Mesendoderm (in vitro differentiated cells): ENCODE data around the gene PROSER3.

ENCODE experiments used
- DNase-seq: peaks from one replicate; pipeline ENCODE4 v3.0.0; 2013
- H2AK5ac ChIP-seq: 2 replicates; pipeline ENCODE4 v1.6.1; 2013; ENCODE audit warnings: low read length, inconsistent platforms
- H2BK120ac ChIP-seq: 2 replicates; pipeline ENCODE4 v1.6.1; 2013; ENCODE audit warnings: low read depth, mild to moderate bottlenecking, low read length, moderate library complexity, mixed read lengths
- H2BK15ac ChIP-seq: replicated peaks from 2 replicates; pipeline ENCODE4 v1.6.1; 2013; ENCODE audit warnings: low read depth, mild to moderate bottlenecking, moderate library complexity
- H2BK5ac ChIP-seq: 2 replicates; pipeline ENCODE4 v1.6.1; 2013; ENCODE audit warnings: low read length, inconsistent platforms
- H3K18ac ChIP-seq: 2 replicates; pipeline ENCODE4 v1.6.1; 2013; ENCODE audit warnings: mild to moderate bottlenecking, low read length, mixed read lengths
- H3K23ac ChIP-seq: one replicate; pipeline ENCODE4 v1.6.1; 2013; ENCODE audit warnings: low read length
- H3K27ac ChIP-seq: 2 replicates; pipeline ENCODE4 v1.5.1; 2013; ENCODE audit warnings: low read depth, mild to moderate bottlenecking, inconsistent platforms, low read length, moderate library complexity
- H3K27me3 ChIP-seq: 2 replicates; pipeline ENCODE4 v1.6.1; 2013; ENCODE audit warnings: low read length, control low read depth, mild to moderate bottlenecking, inconsistent platforms; ENCODE audit not compliant: insufficient read depth, poor library complexity
- H3K36me3 ChIP-seq: 2 replicates; pipeline ENCODE4 v1.6.1; 2013; ENCODE audit warnings: low read length, inconsistent platforms; ENCODE audit not compliant: control insufficient read depth, insufficient read depth
- H3K4ac ChIP-seq: one replicate; pipeline ENCODE4 v1.6.1; 2013; ENCODE audit warnings: low read depth, mild to moderate bottlenecking, low read length, moderate library complexity
- H3K4me1 ChIP-seq: 2 replicates; pipeline ENCODE4 v1.6.1; 2013; ENCODE audit warnings: low read depth, low read length, inconsistent platforms; ENCODE audit not compliant: control insufficient read depth
- H3K4me2 ChIP-seq: 2 replicates; pipeline ENCODE4 v1.6.1; 2013; ENCODE audit warnings: low read length
- H3K4me3 ChIP-seq: 2 replicates; pipeline ENCODE4 v1.5.1; 2013; ENCODE audit warnings: mild to moderate bottlenecking, low read length
- H3K56ac ChIP-seq: one replicate; pipeline ENCODE4 v1.6.1; 2013; ENCODE audit warnings: low read length
- H3K79me1 ChIP-seq: 2 replicates; pipeline ENCODE4 v1.6.1; 2013; ENCODE audit warnings: low read length, inconsistent platforms
- H3K79me2 ChIP-seq: 2 replicates; pipeline ENCODE4 v1.6.1; 2013; ENCODE audit warnings: mild to moderate bottlenecking, low read length; ENCODE audit not compliant: control insufficient read depth, insufficient read depth
- H3K9ac ChIP-seq: 2 replicates; pipeline ENCODE4 v1.6.1; 2013; ENCODE audit warnings: low read length, inconsistent platforms
- H4K5ac ChIP-seq: one replicate; pipeline ENCODE4 v1.6.1; 2013; ENCODE audit warnings: low read length
- H4K8ac ChIP-seq: one replicate; pipeline ENCODE4 v1.6.1; 2013; ENCODE audit warnings: low read depth, mild to moderate bottlenecking, control low read depth, low read length, moderate library complexity
- WGBS: extraction: QIAGEN DNeasy Blood & Tissue Kit; methylation state at CpG from one replicate; pipeline ENCODE4 v1.1.7; 2013; ENCODE audit warnings: low lambda C conversion rate, missing lambda C conversion rate; ENCODE audit not compliant: insufficient coverage; ENCODE audit errors: extremely low coverage; 5-methylcytosine and 5-hydroxymethylcytosine counted together

PROSER3 gene

GRCh38 chr19:35730326-35730725 is 27.6 kb upstream of the PROSER3 start:
- no peak overlapping the region for H2BK120ac ChIP-seq
- no peak overlapping the region for H3K56ac ChIP-seq
- H3K79me1 ChIP-seq = no peaks in the 10 kb centered on the region
- H4K8ac ChIP-seq = no peak overlapping the region
- H3K27ac ChIP-seq = no peak overlapping the region
- no peak overlapping the region for H3K4me2 ChIP-seq
- H3K79me2 ChIP-seq = no peaks in the 10 kb centered on the region
- WGBS = no CpG with 5 or more reads among the region's 18 CpGs
- no peak overlapping the region for H3K4ac ChIP-seq
- H4K5ac ChIP-seq = no peak overlapping the region
- H2BK5ac ChIP-seq = no peak overlapping the region
- no peak overlapping the region for H2AK5ac ChIP-seq
- H2BK15ac ChIP-seq = no peak overlapping the region
- no peak overlapping the region for H3K4me3 ChIP-seq
- peaks cover 23% of the 10 kb centered on the region for H3K36me3 ChIP-seq
- no peaks in the 10 kb centered on the region for H3K27me3 ChIP-seq
- H3K4me1 ChIP-seq = no peaks in the 10 kb centered on the region
- no peak for DNase-seq
- H3K23ac ChIP-seq = no peak overlapping the region
- no peak overlapping the region for H3K9ac ChIP-seq
- no peak overlapping the region for H3K18ac ChIP-seq

GRCh38 chr19:35731353-35731752 is 26.6 kb upstream of the PROSER3 start:
- H3K79me2 ChIP-seq = no peaks in the 10 kb centered on the region
- no peak overlapping the region for H4K8ac ChIP-seq
- H3K23ac ChIP-seq = no peak overlapping the region
- DNase-seq = no peak
- no peak overlapping the region for H2BK15ac ChIP-seq
- no peak overlapping the region for H2BK5ac ChIP-seq
- H3K27me3 ChIP-seq = no peaks in the 10 kb centered on the region
- no peak overlapping the region for H3K4ac ChIP-seq
- no peak overlapping the region for H3K27ac ChIP-seq
- H3K79me1 ChIP-seq = no peaks in the 10 kb centered on the region
- H3K18ac ChIP-seq = no peak overlapping the region
- no peak overlapping the region for H2AK5ac ChIP-seq
- no peak overlapping the region for H3K56ac ChIP-seq
- no peak overlapping the region for H3K9ac ChIP-seq
- no peak overlapping the region for H3K4me3 ChIP-seq
- H3K4me1 ChIP-seq = no peaks in the 10 kb centered on the region
- peaks cover 20% of the 10 kb centered on the region for H3K36me3 ChIP-seq
- no peak overlapping the region for H2BK120ac ChIP-seq
- no peak overlapping the region for H4K5ac ChIP-seq
- no CpG with 5 or more reads among the region's 9 CpGs for WGBS
- no peak overlapping the region for H3K4me2 ChIP-seq

GRCh38 chr19:35731779-35732405 is 26.1 kb upstream of the PROSER3 start:
- no peak overlapping the region for H3K9ac ChIP-seq
- no peak overlapping the region for H3K4me3 ChIP-seq
- no peak overlapping the region for H2AK5ac ChIP-seq
- H4K8ac ChIP-seq = no peak overlapping the region
- H3K4me1 ChIP-seq = no peaks in the 10 kb centered on the region
- no peak overlapping the region for H3K18ac ChIP-seq
- no peak overlapping the region for H2BK120ac ChIP-seq
- H2BK15ac ChIP-seq = no peak overlapping the region
- no peak overlapping the region for H3K27ac ChIP-seq
- H3K79me2 ChIP-seq = no peaks in the 10 kb centered on the region
- H3K4ac ChIP-seq = no peak overlapping the region
- H4K5ac ChIP-seq = no peak overlapping the region
- peaks cover 22% of the 10 kb centered on the region for H3K36me3 ChIP-seq
- H3K79me1 ChIP-seq = no peaks in the 10 kb centered on the region
- no peak overlapping the region for H3K4me2 ChIP-seq
- H3K56ac ChIP-seq = no peak overlapping the region
- no peaks in the 10 kb centered on the region for H3K27me3 ChIP-seq
- DNase-seq = no peak
- no peak overlapping the region for H2BK5ac ChIP-seq
- WGBS = no CpG with 5 or more reads among the region's 21 CpGs
- H3K23ac ChIP-seq = no peak overlapping the region

GRCh38 chr19:35732540-35733179 is 25.3 kb upstream of the PROSER3 start:
- Histone ChIP-seq H3K27ac (no peak overlapping the region), H3K18ac (no peak overlapping the region), H3K79me2 (no peaks in the 10 kb centered on the region), H3K23ac (no peak overlapping the region), H3K4me2 (no peak overlapping the region), H2AK5ac (no peak overlapping the region), H4K8ac (no peak overlapping the region), H3K27me3 (no peaks in the 10 kb centered on the region), H2BK5ac (no peak overlapping the region), H2BK15ac (no peak overlapping the region), H3K4me1 (no peaks in the 10 kb centered on the region), H4K5ac (no peak overlapping the region), H3K56ac (no peak overlapping the region), H3K4me3 (no peak overlapping the region), H2BK120ac (no peak overlapping the region), H3K9ac (no peak overlapping the region), H3K36me3 (peaks cover 18% of the 10 kb centered on the region), H3K79me1 (no peaks in the 10 kb centered on the region), H3K4ac (no peak overlapping the region)
- DNase-seq = no peak
- no CpG with 5 or more reads among the region's 25 CpGs for WGBS

GRCh38 chr19:35733180-35734125 is 24.5 kb upstream of the PROSER3 start:
- H2AK5ac ChIP-seq = no peak overlapping the region
- no peaks in the 10 kb centered on the region for H3K79me1 ChIP-seq
- H2BK120ac ChIP-seq = no peak overlapping the region
- no peak overlapping the region for H3K4me3 ChIP-seq
- no peak overlapping the region for H3K23ac ChIP-seq
- H3K27ac ChIP-seq = no peak overlapping the region
- no peak overlapping the region for H3K18ac ChIP-seq
- no peak overlapping the region for H3K9ac ChIP-seq
- no peaks in the 10 kb centered on the region for H3K79me2 ChIP-seq
- WGBS = no CpG with 5 or more reads among the region's 35 CpGs
- H2BK15ac ChIP-seq = no peak overlapping the region
- no peaks in the 10 kb centered on the region for H3K4me1 ChIP-seq
- no peak overlapping the region for H3K4me2 ChIP-seq
- H3K4ac ChIP-seq = no peak overlapping the region
- H3K56ac ChIP-seq = no peak overlapping the region
- no peak overlapping the region for H2BK5ac ChIP-seq
- no peak overlapping the region for H4K8ac ChIP-seq
- H3K36me3 ChIP-seq = peaks cover 20% of the 10 kb centered on the region
- no peak overlapping the region for H4K5ac ChIP-seq
- DNase-seq = no peak
- no peaks in the 10 kb centered on the region for H3K27me3 ChIP-seq
